NCI-H1417 (cell line): ENCODE results near the gene C12orf60.

ENCODE experiments used
- DNase-seq, 3 experiments: peaks; one replicate each; lab custom pipeline; 2025; lab: John Stamatoyannopoulos, UW

The C12orf60 gene

DNA sequence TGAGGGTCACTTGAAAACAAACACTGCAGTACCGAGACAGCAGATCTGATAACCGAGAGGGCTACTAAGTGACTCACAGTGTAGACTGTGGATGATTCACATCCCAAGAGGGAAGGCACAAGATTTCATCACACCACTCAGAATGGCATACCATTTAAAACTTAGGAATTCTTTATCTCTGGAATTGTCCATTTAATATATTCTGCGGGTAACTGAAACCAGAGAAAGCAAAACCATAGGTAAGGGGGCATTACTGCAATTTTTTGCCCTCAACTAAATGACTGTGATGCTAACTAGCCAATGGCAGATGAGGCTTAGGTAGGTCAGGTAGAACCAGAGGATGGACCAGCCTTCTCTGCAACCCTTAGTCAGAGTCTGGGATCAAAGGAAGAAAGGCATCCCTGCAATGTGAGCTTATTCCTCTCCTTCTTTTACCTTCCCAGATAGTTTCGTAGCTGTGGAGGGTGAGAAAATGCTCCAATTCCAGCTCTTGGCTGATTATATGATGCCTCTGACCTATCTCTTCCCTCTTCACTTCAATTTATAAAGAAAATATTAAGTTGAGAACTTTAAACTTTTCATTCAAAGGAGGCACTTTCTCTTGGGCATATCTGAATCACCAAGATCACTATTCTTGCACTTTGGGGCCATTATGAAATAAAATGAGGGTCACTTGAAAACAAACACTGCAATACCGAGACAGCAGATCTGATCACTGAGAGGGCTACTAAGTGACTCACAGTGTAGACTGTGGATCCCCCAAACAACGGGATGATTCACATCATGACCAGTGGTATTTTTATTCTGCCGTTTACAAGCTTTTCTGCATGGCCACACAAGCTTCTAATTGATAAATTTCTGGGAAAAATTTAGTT, 33.1 kb downstream of the C12orf60 start:
- no peak for DNase-seq

- DNase-seq = no peak
Measured at GRCh38 chr12:14839262-14839661, 35.8 kb downstream of the C12orf60 start.

DNA sequence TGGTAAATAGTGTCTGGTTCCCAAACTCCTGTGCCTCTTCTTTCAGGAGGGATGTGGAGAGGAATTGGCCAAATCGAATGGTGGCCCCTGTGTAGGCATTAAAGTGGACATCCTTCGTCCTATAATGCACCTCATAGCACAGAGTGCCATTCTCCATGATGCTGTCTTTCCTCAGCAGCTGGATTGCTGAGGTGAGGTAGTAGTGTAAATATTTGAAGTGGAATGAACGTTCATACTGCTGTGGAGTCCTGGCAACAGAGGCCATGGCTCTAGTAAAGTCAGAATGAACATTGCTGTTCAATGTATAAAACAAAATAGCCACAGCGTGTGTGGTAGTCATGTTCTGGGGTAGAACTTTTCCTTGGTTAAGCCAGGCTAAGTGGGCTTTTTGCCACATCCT, 37.1 kb downstream of the C12orf60 start:
- DNase-seq = peak in 1 of 3 experiments; percentile 34

GRCh38 chr12:14841761-14842160, 38.3 kb downstream of the C12orf60 start:
- DNase-seq = no peak

DNA sequence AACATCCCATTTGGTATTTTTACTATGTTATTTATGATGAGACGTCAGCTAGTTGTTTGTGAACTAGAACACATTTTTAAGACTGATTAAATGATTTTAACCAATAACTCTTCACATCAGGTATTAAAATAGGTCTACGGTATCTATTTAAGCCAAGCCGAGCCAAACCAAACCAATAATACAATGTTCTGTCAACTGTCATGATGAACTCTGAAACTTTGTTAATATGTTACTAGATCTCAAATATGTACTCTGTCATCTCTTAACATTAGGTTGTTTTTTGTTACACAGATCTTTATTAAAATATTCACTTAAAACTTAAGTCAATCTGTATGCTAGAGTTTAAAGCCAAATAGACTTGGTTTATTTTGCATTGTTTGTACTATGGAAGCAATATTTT, 38.8 kb downstream of the C12orf60 start:
- no peak for DNase-seq

- no peak for DNase-seq
Measured at GRCh38 chr12:14843425-14843887, 40.0 kb downstream of the C12orf60 start, which contains the start of gene ART4. Gene ART4 (minus strand): TSS chr12:14843526. CDS start chr12:14843113, 413 bp downstream.

- no peak for DNase-seq
Measured at GRCh38 chr12:14844401-14844800, 40.9 kb downstream of the C12orf60 start.

- DNase-seq = peak; percentile 32 to 80 (median 50)
Measured at GRCh38 chr12:14845350-14845750, 41.9 kb downstream of the C12orf60 start.

DNA sequence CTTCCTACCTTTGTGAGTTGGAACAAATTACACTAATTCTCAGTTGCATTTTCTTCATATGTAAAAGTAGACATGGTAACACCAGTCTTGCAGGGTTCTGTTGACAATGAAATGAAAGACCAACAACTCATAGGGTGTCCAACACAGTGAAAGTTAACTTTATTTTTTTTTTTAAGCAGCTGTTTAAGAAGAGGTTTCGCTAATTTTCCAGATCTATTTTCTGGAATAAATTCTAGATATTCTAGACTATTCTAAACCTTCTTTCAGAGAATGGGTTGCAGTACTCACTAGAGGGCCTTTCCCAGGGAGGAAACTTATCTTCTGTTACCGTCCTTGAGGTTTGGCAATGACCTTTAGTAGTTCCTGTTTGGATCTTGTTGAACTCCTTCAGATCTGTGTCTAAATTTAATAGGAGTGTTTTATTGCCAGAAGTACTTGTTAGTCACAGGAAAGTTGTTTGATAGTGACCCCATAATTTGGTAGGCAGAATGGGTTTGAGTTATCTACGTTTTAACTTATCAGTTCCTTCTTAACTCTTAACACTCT, 42.6 kb downstream of the C12orf60 start:
- no peak for DNase-seq

DNA sequence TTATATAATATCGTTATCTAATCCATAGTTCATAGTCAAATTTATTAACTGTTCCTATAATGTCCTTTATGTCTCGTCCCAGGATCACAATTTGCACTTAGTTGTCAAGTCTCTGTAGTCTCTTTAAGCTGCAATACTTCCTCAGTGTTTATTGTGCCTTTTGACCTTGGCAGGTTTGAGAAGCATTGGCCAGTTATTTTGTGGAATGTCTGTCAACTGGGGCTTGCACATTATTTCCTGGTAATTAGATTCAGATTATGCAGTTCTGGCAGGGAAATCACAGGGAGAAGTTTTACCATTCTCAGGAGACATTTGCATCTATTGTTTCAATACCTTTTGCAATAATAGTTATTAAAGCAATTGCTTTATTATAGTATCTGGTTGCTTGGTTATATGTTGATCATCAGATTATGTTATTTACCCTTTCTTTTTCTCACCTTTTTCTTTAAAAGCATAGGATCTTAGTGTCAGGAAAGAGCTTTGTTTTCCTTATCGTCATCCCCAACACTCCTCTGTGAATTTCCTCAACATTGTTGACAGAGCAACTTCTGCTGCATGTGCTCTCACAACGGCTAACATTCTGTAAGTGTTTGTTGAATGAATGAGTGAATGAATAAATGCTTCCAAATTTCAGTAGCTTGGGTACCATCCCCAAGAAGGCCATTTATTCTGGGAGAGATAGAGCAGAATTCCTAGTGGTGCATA, 43.6 kb downstream of the C12orf60 start:
- DNase-seq = no peak

GRCh38 chr12:14849661-14850060, 46.2 kb downstream of the C12orf60 start:
- no peak for DNase-seq

DNA sequence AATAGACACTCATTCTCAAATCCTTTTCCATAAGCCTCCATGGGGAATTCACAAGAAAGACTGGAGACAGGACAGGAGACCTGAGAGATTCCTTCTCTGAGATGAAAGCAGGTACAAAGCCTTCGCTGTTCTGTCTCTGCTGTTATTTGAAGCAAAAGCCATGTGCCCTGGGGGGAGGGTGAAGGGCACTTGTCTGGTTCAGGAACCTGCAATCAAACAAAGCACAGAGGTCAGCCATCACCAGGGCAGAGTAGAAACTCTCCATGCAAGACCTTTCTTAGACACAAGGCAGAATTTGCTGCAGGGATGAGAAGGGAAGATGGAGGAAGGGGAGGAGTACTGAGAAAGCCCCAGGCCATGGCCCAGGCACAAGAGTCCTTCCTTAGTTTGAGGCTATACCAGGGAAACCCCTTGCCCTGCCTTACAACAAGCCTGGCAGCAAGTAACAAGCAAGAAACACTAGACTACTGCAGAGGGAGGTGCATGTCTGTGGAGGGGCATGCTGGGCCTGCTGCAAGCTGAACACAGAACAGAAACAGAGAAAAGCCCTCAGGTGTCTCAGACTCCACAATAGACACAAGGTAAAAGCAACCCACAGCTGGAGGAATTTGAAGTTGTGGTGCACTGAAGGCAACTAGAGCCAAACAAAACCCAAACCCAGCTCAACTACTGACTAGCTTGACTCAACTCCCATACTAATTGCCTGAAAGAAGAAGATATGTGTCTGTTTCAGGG, 47.6 kb downstream of the C12orf60 start:
- peak in 1 of 3 experiments; percentile 21 for DNase-seq

DNA sequence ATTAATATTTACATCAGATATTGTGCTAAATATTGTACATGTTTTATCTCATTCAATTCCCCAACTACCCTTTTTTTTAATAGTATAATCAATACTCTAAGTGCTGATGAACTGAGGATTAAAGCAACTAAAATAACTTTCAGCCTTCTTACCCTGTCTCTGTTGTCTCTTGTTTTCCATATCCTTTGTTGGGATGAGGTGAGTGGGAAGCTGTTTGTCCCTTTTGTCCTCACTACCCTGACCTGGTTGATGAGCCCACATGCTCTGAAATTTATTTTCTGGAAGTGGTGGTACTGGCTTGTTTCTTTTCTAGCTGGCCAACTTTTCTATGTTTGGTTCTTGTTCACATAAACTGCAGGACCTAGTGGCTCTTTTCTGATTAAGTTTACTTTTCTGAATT, 49.4 kb downstream of the C12orf60 start:
- no peak for DNase-seq

DNA sequence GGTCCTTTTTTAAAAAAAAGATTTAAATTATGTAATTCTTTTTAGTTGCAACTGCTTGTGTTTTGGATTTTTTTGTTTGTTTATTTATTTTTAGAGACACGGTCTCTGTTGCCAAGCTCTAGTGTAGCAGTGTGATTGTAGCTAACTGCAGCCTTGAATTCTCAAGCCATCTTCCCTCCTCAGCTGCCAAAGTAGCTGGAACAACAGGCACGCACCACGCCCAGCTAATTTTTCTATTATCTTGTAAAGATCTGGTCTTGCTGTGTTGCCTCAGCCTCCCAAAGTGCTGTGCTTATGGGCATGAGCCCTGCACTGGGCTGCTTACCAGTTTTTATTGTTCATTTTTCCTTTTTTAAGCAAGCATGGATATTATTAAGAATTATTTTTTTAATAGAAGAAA, 50.5 kb downstream of the C12orf60 start:
- DNase-seq = no peak

- DNase-seq = peak in 1 of 3 experiments; percentile 10
Measured at GRCh38 chr12:14854586-14855183, 51.2 kb downstream of the C12orf60 start.

- DNase-seq = no peak
Measured at GRCh38 chr12:14858513-14858912, 55.0 kb downstream of the C12orf60 start.

- DNase-seq = no peak
Measured at GRCh38 chr12:14860490-14860889, 57.0 kb downstream of the C12orf60 start.

GRCh38 chr12:14868916-14869506, 65.5 kb downstream of the C12orf60 start:
- no peak for DNase-seq

GRCh38 chr12:14871247-14871646, 67.8 kb downstream of the C12orf60 start:
- DNase-seq = no peak

GRCh38 chr12:14871886-14872285, 68.4 kb downstream of the C12orf60 start:
- DNase-seq = no peak
